Measurements from ENCODE around the gene STMN1.

STMN1 gene

DNA sequence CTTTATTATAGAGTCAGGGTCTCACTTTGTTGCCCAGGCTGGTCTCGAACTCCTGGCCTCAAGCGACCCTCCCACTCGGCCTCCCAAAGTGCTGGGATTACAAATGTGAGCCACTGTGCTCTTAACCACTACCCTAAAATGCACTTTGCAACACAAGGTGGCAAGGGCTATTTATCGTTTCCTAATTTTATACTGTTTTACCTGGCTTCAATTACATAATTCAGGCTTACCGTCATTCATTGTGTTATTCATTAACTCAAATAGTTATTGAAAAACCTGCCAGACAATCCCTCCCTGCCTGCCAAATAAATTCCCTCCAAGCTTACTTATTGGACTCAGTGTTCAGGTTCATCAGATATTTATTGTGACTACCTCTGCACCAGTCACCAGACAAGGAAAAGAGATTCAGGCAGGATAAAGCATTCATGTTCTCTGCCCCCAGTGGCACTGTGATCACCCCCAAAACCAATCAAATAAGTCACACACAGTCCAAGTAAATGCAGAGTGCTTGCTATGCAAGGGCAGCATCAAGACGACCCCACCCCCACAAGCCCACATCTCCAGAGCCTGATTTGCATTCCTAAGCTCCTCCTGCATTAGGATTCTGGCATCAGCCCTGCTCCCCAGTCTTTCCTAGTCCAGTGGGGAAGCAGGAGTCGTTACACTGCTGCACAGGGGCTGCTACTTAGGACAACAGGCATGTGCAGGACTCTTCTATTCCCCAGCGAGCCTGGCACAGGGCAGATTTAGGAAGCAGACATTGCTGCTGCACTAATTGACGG is 38.8 kb downstream of the STMN1 start:
- DNase-seq = peak in 1 of 2 experiments; percentile 49

DNA sequence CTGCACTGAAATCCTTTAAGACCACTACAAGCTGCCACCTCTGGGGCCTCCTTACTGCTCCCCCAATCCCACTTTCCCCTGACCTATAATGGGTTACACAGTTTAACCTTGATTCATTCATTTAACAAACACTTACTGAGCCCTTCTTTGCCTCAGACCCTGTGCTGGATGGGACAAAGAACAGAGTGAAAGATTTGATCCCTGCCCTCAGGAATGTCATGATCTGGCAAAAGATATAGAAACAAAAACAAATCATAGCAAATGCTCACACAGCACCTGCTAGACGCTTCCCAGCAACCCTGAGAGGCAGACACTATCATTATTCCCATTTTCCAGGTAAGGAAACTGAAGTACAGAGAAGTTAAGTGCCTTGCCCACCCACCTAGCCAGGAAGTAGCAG is 39.9 kb downstream of the STMN1 start:
- DNase-seq = no peak

DNA sequence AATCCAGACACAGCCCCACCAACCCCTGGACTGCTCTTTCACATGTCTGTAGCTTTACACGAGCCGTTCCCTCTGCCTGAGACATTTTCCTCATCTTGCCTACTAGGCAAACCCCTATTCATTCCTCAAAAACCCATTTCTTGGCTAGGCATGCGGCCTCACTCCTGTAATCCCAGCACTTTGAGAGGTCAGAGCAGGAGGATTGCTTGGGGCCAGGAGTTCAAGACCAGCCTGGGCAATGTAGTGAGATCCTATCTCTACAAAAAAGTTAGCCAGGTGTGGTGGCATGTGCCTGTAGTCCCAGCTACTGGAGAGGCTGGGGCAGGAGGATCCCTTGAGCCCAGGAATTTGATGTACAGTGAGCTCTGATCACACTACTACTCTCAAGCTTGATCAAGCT is 41.8 kb downstream of the STMN1 start:
- DNase-seq = no peak

DNA sequence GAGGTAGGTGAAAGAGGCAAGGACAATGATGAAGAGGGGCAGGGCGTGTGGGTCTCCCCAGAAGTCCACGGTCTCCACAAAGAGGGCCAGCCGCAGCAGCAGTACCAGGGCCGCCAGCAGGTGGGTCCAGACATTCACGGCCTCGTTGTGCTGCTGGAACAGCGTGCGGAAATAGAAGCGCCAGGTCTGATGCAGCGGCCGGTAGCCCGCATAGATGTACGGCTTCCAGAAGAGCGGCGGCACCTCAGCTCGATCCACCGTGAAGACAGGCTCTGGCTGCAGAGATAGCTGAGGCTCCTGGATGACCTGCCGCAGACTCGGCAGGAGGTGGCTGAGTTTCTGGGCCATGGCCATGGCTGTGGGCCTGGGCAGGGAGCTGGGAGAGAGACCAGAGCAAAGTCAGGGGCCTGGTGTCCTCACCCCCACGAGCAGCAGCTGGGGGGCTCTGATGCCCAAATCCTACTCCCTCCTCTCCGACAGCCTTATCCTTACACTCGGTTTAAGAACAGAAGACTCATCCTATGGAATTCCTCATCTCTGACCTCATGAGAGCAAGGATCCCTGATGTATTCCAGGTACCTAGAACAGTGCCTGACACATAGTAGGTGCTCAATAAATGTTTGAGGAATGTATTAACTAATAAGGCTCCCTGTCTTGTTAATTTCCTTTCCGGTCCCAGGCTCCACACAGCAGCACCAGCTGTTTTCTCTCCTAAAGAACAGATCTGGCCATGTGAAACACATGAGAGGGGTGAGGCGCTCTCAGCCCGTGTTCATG is 42.5 kb downstream of the STMN1 start:
- DNase-seq = no peak

DNA sequence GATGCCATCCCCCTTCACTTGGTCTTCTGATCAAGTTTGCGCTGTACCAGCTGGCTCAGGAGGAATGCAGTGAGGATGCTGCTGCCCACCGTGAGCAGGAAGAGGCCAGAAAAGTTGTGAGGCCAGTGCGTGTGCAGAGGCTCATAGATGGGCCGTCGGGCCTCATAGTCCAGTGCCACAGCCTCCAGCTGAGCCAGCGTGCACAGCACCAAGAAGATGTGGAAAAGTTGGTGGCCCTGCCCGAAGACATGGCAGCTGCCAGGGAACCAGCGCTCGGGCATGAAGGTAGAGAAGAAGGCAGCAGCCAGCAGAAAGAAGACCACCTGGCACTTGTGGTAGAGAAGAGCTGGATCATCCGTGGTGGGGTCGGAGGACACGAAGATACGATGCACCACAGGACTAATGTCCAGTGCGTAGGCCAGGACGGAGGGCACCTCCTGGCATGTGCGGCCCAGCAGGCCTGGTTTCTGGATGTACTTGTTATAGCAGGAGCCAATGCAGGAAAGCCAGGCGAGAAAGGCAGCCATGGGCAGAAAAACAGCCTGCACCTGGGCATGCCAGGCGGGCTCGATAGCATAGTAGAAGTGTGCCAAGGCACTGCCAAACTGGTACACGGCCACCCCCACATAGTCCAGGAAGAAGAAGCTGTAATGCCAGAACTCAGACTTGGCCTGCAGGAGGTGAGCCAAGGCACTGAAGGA is 43.3 kb downstream of the STMN1 start:
- DNase-seq = no peak

DNA sequence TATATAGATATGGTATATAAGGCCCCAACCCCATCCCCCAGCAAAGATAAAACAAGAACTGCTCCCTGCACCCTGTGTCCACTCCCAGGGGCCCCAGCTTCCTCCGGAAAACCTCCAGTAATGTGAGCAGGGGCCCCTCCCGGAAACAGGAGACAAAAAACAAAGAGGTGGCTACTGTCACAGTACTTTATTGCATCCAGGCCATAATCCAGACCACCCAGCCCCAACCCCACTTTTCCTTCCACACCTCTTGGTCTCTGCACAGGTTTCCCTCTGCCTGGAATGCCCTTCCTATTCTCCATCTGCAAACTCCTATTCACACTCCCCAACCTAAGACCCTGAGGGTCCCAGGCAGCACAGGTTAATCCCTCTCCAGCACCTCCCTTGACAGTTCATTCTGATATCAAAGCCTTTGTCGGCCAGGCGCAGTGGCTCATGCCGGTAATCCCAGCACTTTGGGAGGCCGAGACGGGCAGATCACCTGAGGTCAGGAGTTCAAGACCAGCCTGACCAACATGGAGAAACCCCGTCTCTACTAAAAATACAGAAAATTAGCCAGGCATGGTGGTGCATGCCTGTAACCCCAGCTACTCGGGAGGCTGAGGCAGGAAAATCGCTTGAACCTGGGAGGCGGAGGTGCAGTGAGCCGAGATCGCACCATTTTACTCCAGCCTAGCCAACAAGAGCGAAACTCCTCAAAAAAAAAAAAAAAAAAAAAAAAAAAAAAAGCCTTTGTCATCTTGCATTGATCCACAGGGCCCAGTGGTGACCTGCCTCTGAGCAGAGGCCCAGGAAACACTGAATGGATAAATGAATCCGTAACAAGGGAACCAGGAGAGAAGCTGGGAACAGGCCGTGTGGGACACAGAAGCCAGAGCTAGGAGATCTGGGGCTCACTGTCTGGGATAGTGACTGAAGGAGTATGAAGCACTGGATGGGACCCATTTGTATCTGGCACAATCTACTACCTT is 44.6 kb downstream of the STMN1 start:
- no peak for DNase-seq

DNA sequence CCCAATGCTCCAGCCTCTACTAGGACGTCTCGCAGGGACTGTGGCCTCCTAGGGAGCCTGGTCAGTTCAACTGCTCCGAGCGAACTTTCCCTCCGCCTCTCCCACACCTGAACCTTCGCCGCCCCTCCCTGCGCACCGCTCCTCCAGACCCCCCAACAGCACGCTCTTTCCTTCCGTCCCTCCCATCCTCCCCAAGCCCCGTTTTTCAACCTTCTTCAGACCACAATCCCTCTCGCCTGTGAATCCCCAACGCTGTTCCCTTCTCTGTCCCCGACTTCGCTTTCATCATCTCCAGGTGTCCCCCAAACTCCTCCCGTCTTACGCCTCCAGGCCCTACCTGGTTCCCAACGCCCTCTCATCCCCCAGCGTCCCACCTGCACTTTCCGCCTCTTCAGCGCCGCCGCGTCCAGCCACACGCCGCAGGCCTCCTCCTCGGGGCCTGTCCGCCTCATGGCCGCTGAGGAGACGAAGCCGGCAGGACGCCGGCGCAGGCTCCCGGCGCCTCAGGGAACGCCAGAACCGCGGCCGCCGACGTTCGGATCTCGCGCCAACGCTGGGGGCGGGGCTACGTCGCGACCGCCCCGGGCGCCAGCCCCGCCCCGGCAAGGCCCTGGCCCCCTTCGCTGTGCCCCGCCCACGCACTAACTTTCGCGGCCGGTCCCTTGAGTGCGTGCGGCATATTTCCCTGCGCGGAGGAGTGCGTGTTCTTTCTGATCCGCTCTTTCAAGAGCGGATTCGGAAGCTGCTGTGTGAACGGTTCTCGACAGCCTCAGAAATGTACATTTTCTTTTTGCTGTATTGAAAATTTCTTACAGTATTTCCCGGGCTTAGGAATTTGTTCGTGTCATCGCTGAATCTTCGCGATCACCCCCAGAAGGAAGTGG is 47.1 kb downstream of the STMN1 start, which contains the start of gene AUNIP:
AUNIP (minus strand) TSS at position 552 of the 884 bp plus-strand sequence; CDS start at position 452, 100 bp downstream.
- DNase-seq = peak; percentile 68 to 91

DNA sequence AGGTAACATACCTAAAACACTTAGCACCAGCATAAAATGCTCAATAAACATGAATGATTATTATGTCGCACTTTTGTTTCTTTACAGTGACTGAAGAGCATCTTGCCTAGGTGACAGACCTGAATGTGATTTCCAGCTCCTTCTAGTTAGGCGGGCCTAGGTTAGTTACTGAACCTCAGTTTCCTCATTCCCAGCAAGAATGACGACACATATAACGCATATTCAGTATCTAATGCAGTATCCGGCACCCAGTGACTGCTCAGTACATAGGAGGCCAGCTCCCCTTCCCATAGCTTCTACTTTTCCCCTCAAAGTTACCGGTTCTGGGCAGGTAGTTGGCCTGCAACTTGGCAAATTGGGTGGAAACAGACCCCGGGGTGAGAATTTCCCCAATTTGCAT is 47.7 kb downstream of the STMN1 start:
- DNase-seq = no peak

DNA sequence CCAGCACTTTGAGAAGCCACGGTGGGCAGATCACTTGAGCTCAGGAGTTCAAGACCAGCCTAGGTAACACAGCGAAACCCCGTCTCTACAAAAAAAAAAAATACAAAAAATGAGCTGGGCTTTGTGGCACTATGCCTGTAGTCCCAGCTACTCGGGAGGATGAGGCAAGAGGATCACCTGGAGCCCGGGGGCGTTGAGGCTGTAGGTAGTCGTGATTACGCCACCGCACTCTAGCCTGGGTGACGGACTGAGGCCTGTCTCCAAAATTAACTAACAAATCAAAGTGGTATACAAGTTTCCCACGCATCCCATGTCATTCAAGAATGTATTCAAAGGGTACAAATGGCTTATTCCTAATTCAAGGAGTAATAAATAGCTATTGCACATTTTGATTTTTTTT is 49.4 kb downstream of the STMN1 start:
- no peak for DNase-seq

DNA sequence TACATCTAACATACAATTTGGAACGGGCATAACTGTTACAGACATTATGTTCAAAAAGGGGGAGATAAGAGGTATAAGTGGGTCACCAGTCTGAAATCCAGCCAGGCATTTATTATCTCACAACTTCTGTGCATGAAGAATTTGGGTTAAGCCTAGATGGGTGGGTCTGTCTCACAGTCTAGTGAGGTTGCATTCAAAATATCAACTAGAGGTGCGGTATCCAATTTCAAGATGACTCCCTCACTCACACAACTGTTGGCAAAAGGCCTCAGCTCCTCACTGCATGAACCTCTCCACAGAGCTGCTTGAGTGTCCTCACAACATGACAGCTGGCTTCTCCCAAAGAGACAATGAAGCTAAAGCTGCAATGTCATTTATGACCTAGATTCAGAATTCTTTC is 51.7 kb downstream of the STMN1 start:
- no peak for DNase-seq

Data from NCI-H526 (cell line).